Suprapubic skin (tissue), 4 donors: Measurements from ENCODE around the gene CSNK1G2.

Experiments
- POLR2A ChIP-seq, 2 donors: fragments of 450-650 bp; IDR thresholded peaks; one replicate each; pipeline ENCODE4 v1.6.1; 2017; ENCODE audit warnings: antibody characterized with exemption in 2 of 2, mild to moderate bottlenecking in 2 of 2, moderate library complexity in 2 of 2
- POLR2AphosphoS5 ChIP-seq, 3 donors: sonication (generic); formaldehyde crosslinking; IDR thresholded peaks; one replicate each; pipeline ENCODE4 v1.6.1; 2017; ENCODE audit warnings: antibody characterized with exemption in 3 of 3
- TF ChIP-seq, protein P1 (sequence below), 2 donors: fragments of 200-600 bp in 1 of 2; fragments of 450-650 bp in 1 of 2; sonication (generic) in 1 of 2; IDR thresholded peaks; one replicate each; pipeline ENCODE4 v1.5.1; 2016 to 2019; ENCODE audit warnings: antibody characterized with exemption in 2 of 2, mild to moderate bottlenecking in 1 of 2, moderate library complexity in 1 of 2

GRCh38 chr19:1991018-1991913, 50.3 kb downstream of the CSNK1G2 start:
- TF ChIP-seq POLR2A (IDR thresholded peaks at IDR 0.05), result no peak
- TF ChIP-seq, protein P1, sequence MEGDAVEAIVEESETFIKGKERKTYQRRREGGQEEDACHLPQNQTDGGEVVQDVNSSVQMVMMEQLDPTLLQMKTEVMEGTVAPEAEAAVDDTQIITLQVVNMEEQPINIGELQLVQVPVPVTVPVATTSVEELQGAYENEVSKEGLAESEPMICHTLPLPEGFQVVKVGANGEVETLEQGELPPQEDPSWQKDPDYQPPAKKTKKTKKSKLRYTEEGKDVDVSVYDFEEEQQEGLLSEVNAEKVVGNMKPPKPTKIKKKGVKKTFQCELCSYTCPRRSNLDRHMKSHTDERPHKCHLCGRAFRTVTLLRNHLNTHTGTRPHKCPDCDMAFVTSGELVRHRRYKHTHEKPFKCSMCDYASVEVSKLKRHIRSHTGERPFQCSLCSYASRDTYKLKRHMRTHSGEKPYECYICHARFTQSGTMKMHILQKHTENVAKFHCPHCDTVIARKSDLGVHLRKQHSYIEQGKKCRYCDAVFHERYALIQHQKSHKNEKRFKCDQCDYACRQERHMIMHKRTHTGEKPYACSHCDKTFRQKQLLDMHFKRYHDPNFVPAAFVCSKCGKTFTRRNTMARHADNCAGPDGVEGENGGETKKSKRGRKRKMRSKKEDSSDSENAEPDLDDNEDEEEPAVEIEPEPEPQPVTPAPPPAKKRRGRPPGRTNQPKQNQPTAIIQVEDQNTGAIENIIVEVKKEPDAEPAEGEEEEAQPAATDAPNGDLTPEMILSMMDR (IDR thresholded peaks at IDR 0.05), result no peak
- TF ChIP-seq POLR2AphosphoS5 (IDR thresholded peaks at IDR 0.05), result no peak
